Neural progenitor cell (in vitro differentiated cells): ENCODE measurements around the gene EIF2AK2. TPM values are rescaled to one million over a fixed set of nuclear protein-coding genes. Genes with fewer than 3 reads are reported as not detected.

Experiments
- DNase-seq: peaks from one replicate; pipeline ENCODE4 v3.0.0-alpha.2; 2016; ENCODE audit warnings: low spot score
- H2AFZ ChIP-seq: fragments of 200-600 bp; sonication (generic); replicated peaks from 2 replicates; pipeline ENCODE4 v1.6.1; 2016; ENCODE audit warnings: antibody characterized with exemption
- H3F3A ChIP-seq: fragments of 200-600 bp; sonication (generic); 2 replicates; pipeline ENCODE4 v1.6.1; 2016; ENCODE audit warnings: antibody characterized with exemption, low read depth
- H3K27ac ChIP-seq: fragments of 200-600 bp; sonication (generic); 2 replicates; pipeline ENCODE4 v1.5.1; 2016; ENCODE audit warnings: mild to moderate bottlenecking
- H3K27me3 ChIP-seq: fragments of 200-600 bp; sonication (generic); 2 replicates; pipeline ENCODE4 v1.6.1; 2016; ENCODE audit warnings: mild to moderate bottlenecking, moderate library complexity
- H3K36me3 ChIP-seq: fragments of 200-600 bp; sonication (generic); 2 replicates; pipeline ENCODE4 v1.5.1; 2016
- H3K4me1 ChIP-seq: fragments of 200-600 bp; sonication (generic); 2 replicates; pipeline ENCODE4 v1.6.1; 2016; ENCODE audit warnings: mixed run types
- H3K4me2 ChIP-seq: fragments of 200-600 bp; sonication (generic); 2 replicates; pipeline ENCODE4 v1.6.1; 2016
- H3K4me3 ChIP-seq: fragments of 200-600 bp; sonication (generic); 2 replicates; pipeline ENCODE4 v1.5.1; 2016
- H3K79me2 ChIP-seq: fragments of 200-600 bp; sonication (generic); 2 replicates; pipeline ENCODE4 v1.6.1; 2016; ENCODE audit warnings: low read depth
- H3K9ac ChIP-seq: fragments of 200-600 bp; sonication (generic); 2 replicates; pipeline ENCODE4 v1.6.1; 2016
- H3K9me3 ChIP-seq: fragments of 200-600 bp; sonication (generic); 2 replicates; pipeline ENCODE4 v1.5.1; 2016; ENCODE audit warnings: low read depth
- H4K20me1 ChIP-seq: fragments of 200-600 bp; sonication (generic); 2 replicates; pipeline ENCODE4 v1.6.1; 2016; ENCODE audit warnings: low read depth
- H3K27ac Mint-ChIP-seq: 3 replicates; pipeline ENCODE4 v1.8.0; 2021; ENCODE audit warnings: mixed read lengths
- H3K27me3 Mint-ChIP-seq: 2 replicates; pipeline ENCODE4 v1.8.0; 2022; ENCODE audit warnings: low read depth, mild to moderate bottlenecking, inconsistent platforms, moderate library complexity, mixed read lengths; ENCODE audit not compliant: insufficient read depth
- H3K36me3 Mint-ChIP-seq: 3 replicates; pipeline ENCODE4 v1.8.0; 2021; ENCODE audit warnings: mixed read lengths
- H3K4me1 Mint-ChIP-seq: 3 replicates; pipeline ENCODE4 v1.8.0; 2021; ENCODE audit warnings: mixed read lengths
- H3K4me3 Mint-ChIP-seq: 3 replicates; pipeline ENCODE4 v1.8.0; 2021; ENCODE audit warnings: mild to moderate bottlenecking, moderate library complexity, mixed read lengths
- H3K9me3 Mint-ChIP-seq: 3 replicates; pipeline ENCODE4 v1.8.0; 2020; ENCODE audit warnings: mixed read lengths
- CTCF ChIP-seq: fragments of 200-600 bp; sonication (generic); IDR thresholded peaks from 2 replicates; pipeline ENCODE4 v1.5.1; 2017; ENCODE audit warnings: antibody characterized with exemption, mild to moderate bottlenecking
- EZH2 ChIP-seq: fragments of 200-600 bp; sonication (generic); IDR thresholded peaks from 2 replicates; pipeline ENCODE4 v1.6.1; 2017; ENCODE audit warnings: antibody characterized with exemption, mild to moderate bottlenecking, moderate library complexity
- EZH2phosphoT487 ChIP-seq: fragments of 200-600 bp; sonication (generic); IDR thresholded peaks from 2 replicates; pipeline ENCODE4 v1.6.1; 2017; ENCODE audit warnings: antibody characterized with exemption
- total RNA-seq: library from RNA; depleted of rRNA; stranded (reverse); fragments of >200 nt; gene quantifications from 2 replicates; pipeline ENCODE4 v1.2.3, GENCODE V29; 2015; ENCODE audit warnings: low replicate concordance

EIF2AK2 gene
- total RNA-seq, 1 donor from 2014 or later, result 35.3 TPM

GRCh38 chr2:37191747-37192146 is 35.0 kb upstream of the EIF2AK2 start:
- Histone ChIP-seq H2AFZ (peak overlapping the region; percentile 61), H3K9me3 (no peaks in the 10 kb centered on the region), H3K36me3 (no peaks in the 10 kb centered on the region), H3K4me2 (peak overlapping the region; percentile 22), H3F3A (peaks cover 31% of the 10 kb centered on the region), H3K79me2 (no peaks in the 10 kb centered on the region), H3K27ac (no peak overlapping the region), H4K20me1 (no peaks in the 10 kb centered on the region), H3K4me1 (peaks cover 21% of the 10 kb centered on the region), H3K27me3 (no peaks in the 10 kb centered on the region), H3K9ac (no peak overlapping the region), H3K4me3 (no peak overlapping the region)
- TF ChIP-seq EZH2 (no peak), CTCF (no peak), EZH2phosphoT487 (no peak)
- peak; percentile 23 for DNase-seq
- no peak overlapping the region for H3K27ac Mint-ChIP-seq
- H3K36me3 Mint-ChIP-seq, result no peaks in the 10 kb centered on the region
- peaks cover 3% of the 10 kb centered on the region for H3K9me3 Mint-ChIP-seq
- peaks cover 9% of the 10 kb centered on the region for H3K4me1 Mint-ChIP-seq
- no peak overlapping the region for H3K4me3 Mint-ChIP-seq
- H3K27me3 Mint-ChIP-seq, result no peaks in the 10 kb centered on the region

GRCh38 chr2:37191253-37191652 is 34.5 kb upstream of the EIF2AK2 start:
- peak overlapping the region; percentile 61 for H2AFZ ChIP-seq
- Mint-ChIP-seq H3K9me3 (peaks cover 2% of the 10 kb centered on the region), H3K36me3 (no peaks in the 10 kb centered on the region), H3K27ac (no peak overlapping the region), H3K27me3 (no peaks in the 10 kb centered on the region), H3K4me1 (peaks cover 9% of the 10 kb centered on the region), H3K4me3 (no peak overlapping the region)
- no peaks in the 10 kb centered on the region for H3K27me3 ChIP-seq
- no peak overlapping the region for H3K27ac ChIP-seq
- no peak overlapping the region for H3K4me3 ChIP-seq
- no peaks in the 10 kb centered on the region for H3K36me3 ChIP-seq
- no peaks in the 10 kb centered on the region for H3K79me2 ChIP-seq
- H4K20me1 ChIP-seq, result no peaks in the 10 kb centered on the region
- DNase-seq, result peak; percentile 52
- peaks cover 21% of the 10 kb centered on the region for H3K4me1 ChIP-seq
- TF ChIP-seq CTCF (no peak), EZH2phosphoT487 (no peak), EZH2 (no peak)
- H3K9ac ChIP-seq, result no peak overlapping the region
- H3K9me3 ChIP-seq, result no peaks in the 10 kb centered on the region
- peaks cover 31% of the 10 kb centered on the region for H3F3A ChIP-seq
- H3K4me2 ChIP-seq, result no peak overlapping the region

GRCh38 chr2:37190290-37190689 is 33.5 kb upstream of the EIF2AK2 start:
- no peaks in the 10 kb centered on the region for H3K9me3 ChIP-seq
- H3K79me2 ChIP-seq, result no peaks in the 10 kb centered on the region
- no peaks in the 10 kb centered on the region for H3K36me3 Mint-ChIP-seq
- peaks cover 21% of the 10 kb centered on the region for H3K4me1 ChIP-seq
- no peak overlapping the region for H3K4me3 ChIP-seq
- no peak overlapping the region for H2AFZ ChIP-seq
- H3K4me2 ChIP-seq, result no peak overlapping the region
- no peak for DNase-seq
- H3K4me3 Mint-ChIP-seq, result no peak overlapping the region
- H3K9me3 Mint-ChIP-seq, result no peaks in the 10 kb centered on the region
- no peak overlapping the region for H3K9ac ChIP-seq
- H4K20me1 ChIP-seq, result no peaks in the 10 kb centered on the region
- TF ChIP-seq EZH2, result no peak
- H3F3A ChIP-seq, result peaks cover 31% of the 10 kb centered on the region
- no peak overlapping the region for H3K27ac Mint-ChIP-seq
- peaks cover 9% of the 10 kb centered on the region for H3K4me1 Mint-ChIP-seq
- H3K27me3 ChIP-seq, result no peaks in the 10 kb centered on the region
- H3K27me3 Mint-ChIP-seq, result no peaks in the 10 kb centered on the region
- no peak overlapping the region for H3K27ac ChIP-seq
- H3K36me3 ChIP-seq, result no peaks in the 10 kb centered on the region

GRCh38 chr2:37189452-37190153 is 32.8 kb upstream of the EIF2AK2 start:
- Histone ChIP-seq H3K79me2 (no peaks in the 10 kb centered on the region), H3K9me3 (no peaks in the 10 kb centered on the region), H3K4me3 (no peak overlapping the region), H3K9ac (no peak overlapping the region), H3K36me3 (no peaks in the 10 kb centered on the region), H3F3A (peaks cover 31% of the 10 kb centered on the region), H3K4me1 (peaks cover 21% of the 10 kb centered on the region), H3K27me3 (no peaks in the 10 kb centered on the region), H2AFZ (no peak overlapping the region), H3K4me2 (no peak overlapping the region), H3K27ac (no peak overlapping the region), H4K20me1 (no peaks in the 10 kb centered on the region)
- TF ChIP-seq EZH2, result no peak
- peak; percentile 10 for TF ChIP-seq CTCF
- H3K36me3 Mint-ChIP-seq, result no peaks in the 10 kb centered on the region
- peaks cover 9% of the 10 kb centered on the region for H3K4me1 Mint-ChIP-seq
- peak; percentile 51 for DNase-seq
- H3K9me3 Mint-ChIP-seq, result no peaks in the 10 kb centered on the region
- H3K27ac Mint-ChIP-seq, result no peak overlapping the region
- H3K27me3 Mint-ChIP-seq, result no peaks in the 10 kb centered on the region
- no peak overlapping the region for H3K4me3 Mint-ChIP-seq
